Heart left ventricle (tissue), 13 donors: ENCODE data around the gene FRRS1L.

Experiments used
- POLR2A ChIP-seq, 2 donors: fragments of 450-650 bp; IDR thresholded peaks; one replicate each; pipeline ENCODE4 v1.6.1; 2017; ENCODE audit warnings: antibody characterized with exemption in 2 of 2, mild to moderate bottlenecking in 2 of 2, moderate library complexity in 2 of 2
- TF ChIP-seq, protein P1 (sequence below), 12 donors: fragments of 200-600 bp; sonication (generic) in 4 of 12; IDR thresholded peaks; one replicate each; pipeline versions ENCODE4 v1.5.0 to v1.8.0; 2018 to 2022; ENCODE audit warnings: antibody characterized with exemption in 12 of 12, mild to moderate bottlenecking in 5 of 12
- donor health status: ischemic (EF 13 %, LVEDD 7.1; RV severe dilation, severe dysfunction).
- donor health status: DM: no; HTN: yes; CAD: no.
- donor health status: DM: no; HTN: no; CAD: no.
- donor health status: ischemic (EF 25% LVEDD 6.9; RV normal size, moderate dysfunction).
- donor health status: ischemic (EF 25% LVEDD 5.7; RV mildly dilated, moderate dysfunction).
- donor health status: ischemic (EF 35%, LVEDD 5.7; RV mildly dilated, moderate dysfunction).
- donor health status: nonischemic (EF 11% LVEDD 7.7; RV severe dilation, severe dysfunction).
- donor health status: DM: yes; HTN: yes; CAD: no.
- donor health status: PGD.
- donor health status: ischemic (EF 29% LVEDD 5.4; RV normal size, mild dysfunction).
- donor health status: nonischemic (EF 23%, LVEDD 6.1; RV moderate dilation, normal function).

GRCh38 chr9:109101202-109101595 lies 65.8 kb downstream of the FRRS1L start:
- TF ChIP-seq, protein P1, sequence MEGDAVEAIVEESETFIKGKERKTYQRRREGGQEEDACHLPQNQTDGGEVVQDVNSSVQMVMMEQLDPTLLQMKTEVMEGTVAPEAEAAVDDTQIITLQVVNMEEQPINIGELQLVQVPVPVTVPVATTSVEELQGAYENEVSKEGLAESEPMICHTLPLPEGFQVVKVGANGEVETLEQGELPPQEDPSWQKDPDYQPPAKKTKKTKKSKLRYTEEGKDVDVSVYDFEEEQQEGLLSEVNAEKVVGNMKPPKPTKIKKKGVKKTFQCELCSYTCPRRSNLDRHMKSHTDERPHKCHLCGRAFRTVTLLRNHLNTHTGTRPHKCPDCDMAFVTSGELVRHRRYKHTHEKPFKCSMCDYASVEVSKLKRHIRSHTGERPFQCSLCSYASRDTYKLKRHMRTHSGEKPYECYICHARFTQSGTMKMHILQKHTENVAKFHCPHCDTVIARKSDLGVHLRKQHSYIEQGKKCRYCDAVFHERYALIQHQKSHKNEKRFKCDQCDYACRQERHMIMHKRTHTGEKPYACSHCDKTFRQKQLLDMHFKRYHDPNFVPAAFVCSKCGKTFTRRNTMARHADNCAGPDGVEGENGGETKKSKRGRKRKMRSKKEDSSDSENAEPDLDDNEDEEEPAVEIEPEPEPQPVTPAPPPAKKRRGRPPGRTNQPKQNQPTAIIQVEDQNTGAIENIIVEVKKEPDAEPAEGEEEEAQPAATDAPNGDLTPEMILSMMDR (IDR thresholded peaks at IDR 0.05) = no peak
- no peak for TF ChIP-seq POLR2A (IDR thresholded peaks at IDR 0.05)
